CD4-positive, alpha-beta T cell treated with Interleukin-2 at 100 ng/mL for 4 hours (primary cell): ENCODE measurements around the gene NSUN6.

Experiments
- DNase-seq: peaks from one replicate; pipeline ENCODE4 v3.0.0-alpha.2; 2020; ENCODE audit warnings: low spot score

The NSUN6 gene

DNA sequence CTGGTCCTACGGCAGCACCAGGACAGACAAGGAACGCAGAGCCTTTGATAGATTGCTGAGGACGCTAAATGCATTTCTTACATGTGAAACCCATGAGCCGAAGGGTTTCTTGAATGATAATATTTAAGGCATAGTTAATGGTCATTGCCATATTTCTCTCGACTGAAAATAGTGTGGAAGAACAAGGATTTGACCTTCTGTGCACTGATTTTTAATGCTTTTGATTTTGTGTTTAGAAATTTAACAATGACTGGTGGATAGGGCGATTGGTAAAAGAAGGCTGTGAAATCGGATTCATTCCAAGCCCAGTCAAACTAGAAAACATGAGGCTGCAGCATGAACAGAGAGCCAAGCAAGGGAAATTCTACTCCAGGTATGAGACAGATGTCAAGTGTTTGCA, 150.8 kb downstream of the NSUN6 start:
- no peak for DNase-seq

DNA sequence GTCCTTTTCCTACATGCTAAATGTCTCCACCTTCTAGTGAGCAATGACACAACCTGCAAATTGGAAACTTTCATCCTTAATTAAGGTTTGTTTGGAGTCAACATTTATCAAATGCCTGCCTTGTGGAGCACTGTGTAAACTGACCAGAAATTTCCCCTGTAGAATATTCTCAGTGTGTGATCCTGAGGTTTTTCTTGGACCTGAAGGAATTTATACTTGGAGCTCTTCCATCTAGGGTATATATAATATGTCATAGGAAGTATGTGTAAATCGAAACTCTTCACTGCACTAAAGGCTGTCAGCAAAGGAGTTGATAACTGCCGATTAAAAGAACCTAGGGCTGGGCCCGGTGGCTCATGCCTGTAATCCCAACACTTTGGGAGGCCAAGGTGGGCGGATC, 152.4 kb downstream of the NSUN6 start:
- DNase-seq, result no peak

DNA sequence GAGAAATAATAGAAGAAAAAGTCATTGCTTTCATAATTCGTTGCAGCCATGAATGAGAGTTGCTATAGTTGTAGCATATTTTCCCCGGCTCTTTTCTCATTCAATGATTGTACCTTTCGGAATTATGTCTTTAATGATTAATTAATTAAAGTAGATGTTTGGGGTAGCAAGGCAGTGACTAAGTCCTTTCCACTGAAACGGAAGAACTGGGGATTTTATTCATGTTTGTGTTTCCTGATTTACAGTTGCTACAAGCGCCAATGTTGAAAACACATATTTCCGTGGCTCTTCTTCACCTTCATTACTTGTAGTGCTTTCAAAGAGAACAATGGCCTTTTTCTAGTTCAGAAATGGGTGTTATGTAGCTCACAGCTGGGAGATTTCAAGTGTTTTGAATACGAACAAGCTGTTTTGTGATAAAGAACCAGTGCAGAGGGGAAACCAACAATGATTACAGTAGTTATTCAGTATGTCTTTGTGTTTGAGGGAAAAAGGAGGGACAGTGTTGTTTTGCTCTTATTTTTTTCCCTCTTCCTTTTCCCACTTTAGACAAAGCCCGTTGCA, 153.5 kb downstream of the NSUN6 start:
- DNase-seq, result no peak
